Thoracic aorta (tissue), 2 donors: ENCODE data around the gene RSF1. TPM values are rescaled to one million over a fixed set of nuclear protein-coding genes. Genes with fewer than 3 reads are reported as not detected.

Experiments
- ATAC-seq: fragments of 150-250 bp; one replicate; pipeline ENCODE4 v1.8.0; 2017; ENCODE audit warnings: low read depth; ENCODE audit not compliant: insufficient number of reproducible peaks, low FRiP score
- DNase-seq: peaks from one replicate; pipeline ENCODE4 v3.0.0-alpha.2; 2020; ENCODE audit warnings: low spot score
- H3K27ac ChIP-seq, 2 donors: fragments of 200-600 bp; sonication (generic); 1 replicate in 1 of 2; 2 replicates in 1 of 2; pipeline ENCODE4 v1.5.1; 2016; ENCODE audit warnings: mild to moderate bottlenecking in 2 of 2, moderate library complexity in 2 of 2
- H3K27me3 ChIP-seq: fragments of 200-600 bp; sonication (generic); replicated peaks from 2 replicates; pipeline ENCODE4 v1.6.0; 2016; ENCODE audit warnings: mild to moderate bottlenecking; ENCODE audit not compliant: insufficient read depth
- H3K36me3 ChIP-seq: fragments of 200-600 bp; sonication (generic); one replicate; pipeline ENCODE4 v1.5.1; 2016
- H3K4me1 ChIP-seq, 2 donors: fragments of 200-600 bp; sonication (generic); 1 replicate in 1 of 2; 2 replicates in 1 of 2; pipeline versions ENCODE4 v1.5.1 to v1.6.0; 2016; ENCODE audit warnings: low read depth in 2 of 2, mild to moderate bottlenecking in 1 of 2; ENCODE audit not compliant: control insufficient read depth in 1 of 2
- H3K4me3 ChIP-seq: fragments of 200-600 bp; sonication (generic); 2 replicates; pipeline ENCODE4 v1.5.1; 2016; ENCODE audit warnings: mild to moderate bottlenecking
- H3K9me3 ChIP-seq: fragments of 200-600 bp; sonication (generic); 2 replicates; pipeline ENCODE4 v1.5.1; 2016
- total RNA-seq, 2 donors: library from RNA; depleted of rRNA; stranded (reverse); fragments of >200 nt; gene quantifications; one replicate each; pipeline versions ENCODE4 v1.1.0 to v1.2.3, GENCODE V29; 2016
- TF ChIP-seq, protein P1 (sequence below): fragments of 200-600 bp; sonication (generic); IDR thresholded peaks from one replicate; pipeline ENCODE4 v1.5.1; 2019; ENCODE audit warnings: antibody characterized with exemption

The RSF1 gene
- total RNA-seq, 2 donors from 2014 or later: 86.6 to 107 TPM

DNA sequence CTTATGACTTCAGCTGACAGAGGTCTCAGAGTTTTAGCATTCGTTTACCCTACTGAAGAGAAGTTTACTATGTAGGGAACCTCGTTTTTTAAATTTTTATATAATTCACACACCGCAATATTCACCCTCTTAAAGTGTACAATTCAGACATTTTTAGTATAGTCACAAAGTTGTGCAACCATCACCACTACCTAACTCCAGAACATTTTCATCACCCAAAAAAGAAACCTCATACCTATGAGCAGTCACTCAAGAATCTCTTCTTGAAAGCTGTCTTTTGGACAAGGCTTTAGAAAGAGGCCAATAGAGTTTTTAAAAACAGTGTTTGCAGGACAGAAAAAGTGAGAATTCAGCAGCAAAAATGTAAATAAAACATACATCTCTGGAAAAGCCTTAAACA, 143.4 kb downstream of the RSF1 start:
- DNase-seq (no peak), ATAC-seq (no peak)
- TF ChIP-seq, protein P1, sequence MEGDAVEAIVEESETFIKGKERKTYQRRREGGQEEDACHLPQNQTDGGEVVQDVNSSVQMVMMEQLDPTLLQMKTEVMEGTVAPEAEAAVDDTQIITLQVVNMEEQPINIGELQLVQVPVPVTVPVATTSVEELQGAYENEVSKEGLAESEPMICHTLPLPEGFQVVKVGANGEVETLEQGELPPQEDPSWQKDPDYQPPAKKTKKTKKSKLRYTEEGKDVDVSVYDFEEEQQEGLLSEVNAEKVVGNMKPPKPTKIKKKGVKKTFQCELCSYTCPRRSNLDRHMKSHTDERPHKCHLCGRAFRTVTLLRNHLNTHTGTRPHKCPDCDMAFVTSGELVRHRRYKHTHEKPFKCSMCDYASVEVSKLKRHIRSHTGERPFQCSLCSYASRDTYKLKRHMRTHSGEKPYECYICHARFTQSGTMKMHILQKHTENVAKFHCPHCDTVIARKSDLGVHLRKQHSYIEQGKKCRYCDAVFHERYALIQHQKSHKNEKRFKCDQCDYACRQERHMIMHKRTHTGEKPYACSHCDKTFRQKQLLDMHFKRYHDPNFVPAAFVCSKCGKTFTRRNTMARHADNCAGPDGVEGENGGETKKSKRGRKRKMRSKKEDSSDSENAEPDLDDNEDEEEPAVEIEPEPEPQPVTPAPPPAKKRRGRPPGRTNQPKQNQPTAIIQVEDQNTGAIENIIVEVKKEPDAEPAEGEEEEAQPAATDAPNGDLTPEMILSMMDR: no peak
- H3K27me3 ChIP-seq: no peaks in the 10 kb centered on the region
- H3K4me1 ChIP-seq: no peaks in the 10 kb centered on the region
- no peaks in the 10 kb centered on the region for H3K9me3 ChIP-seq
- peaks cover 63% of the 10 kb centered on the region for H3K36me3 ChIP-seq
- no peak overlapping the region for H3K27ac ChIP-seq
- H3K4me3 ChIP-seq: no peak overlapping the region

DNA sequence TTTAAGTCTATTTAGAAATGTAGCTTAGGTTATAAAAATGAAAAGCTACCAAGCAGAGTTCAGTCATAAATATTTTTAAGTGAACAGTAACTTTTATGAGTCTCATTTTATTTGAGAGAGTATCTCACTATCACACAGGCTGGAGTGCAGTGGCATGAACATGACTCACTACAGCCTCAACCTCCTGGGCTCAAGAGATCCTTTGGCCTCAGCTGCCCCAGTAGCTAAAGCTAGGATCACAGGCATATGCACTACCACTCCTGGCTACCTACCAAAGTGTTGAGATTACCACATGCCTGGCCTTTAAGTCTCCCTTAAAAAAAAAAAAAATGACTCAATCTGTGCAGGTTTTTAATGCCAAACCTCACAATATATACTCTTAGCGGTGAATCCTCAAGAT, 148.3 kb downstream of the RSF1 start:
- Histone ChIP-seq H3K9me3 (no peaks in the 10 kb centered on the region), H3K4me3 (no peak overlapping the region), H3K27me3 (no peaks in the 10 kb centered on the region), H3K27ac (no peak overlapping the region), H3K4me1 (no peaks in the 10 kb centered on the region), H3K36me3 (peaks cover 77% of the 10 kb centered on the region)
- ATAC-seq: no peak
- TF ChIP-seq, protein P1: no peak
- no peak for DNase-seq

DNA sequence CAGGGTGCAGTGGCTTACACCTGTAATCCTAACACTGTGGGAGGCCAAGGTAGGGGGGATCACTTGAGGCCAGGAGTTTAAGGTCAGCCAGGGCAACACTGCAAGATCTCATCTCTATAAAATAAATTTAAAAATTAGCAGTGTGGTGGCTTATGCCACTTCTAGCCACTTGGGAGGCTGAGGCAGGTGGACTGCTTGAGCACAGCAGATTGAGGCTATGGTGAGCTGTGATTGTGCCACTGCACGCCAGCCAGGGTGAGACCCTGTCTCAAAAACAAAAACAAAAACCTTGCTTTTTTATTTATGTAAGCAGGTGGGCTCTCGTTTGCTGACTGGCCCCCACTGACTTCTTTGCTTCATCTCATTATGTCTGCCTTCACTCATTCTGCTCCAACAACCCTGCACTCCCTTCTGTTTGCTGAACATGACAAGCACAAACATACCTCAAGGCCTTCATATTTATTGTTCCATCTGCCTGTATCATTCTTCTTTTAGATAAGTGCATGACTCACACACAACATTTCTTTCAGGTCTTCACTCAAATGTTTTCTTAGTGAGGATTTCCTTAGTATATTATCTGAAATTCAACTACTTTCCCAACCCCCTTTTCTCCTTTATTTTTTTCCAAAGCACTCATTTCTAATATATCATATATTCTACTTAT, 150.5 kb downstream of the RSF1 start:
- Histone ChIP-seq H3K4me1 (no peaks in the 10 kb centered on the region), H3K9me3 (no peaks in the 10 kb centered on the region), H3K27ac (no peak overlapping the region), H3K4me3 (no peak overlapping the region), H3K27me3 (no peaks in the 10 kb centered on the region), H3K36me3 (peaks cover 65% of the 10 kb centered on the region)
- ATAC-seq (no peak), DNase-seq (no peak)
- TF ChIP-seq, protein P1: no peak

DNA sequence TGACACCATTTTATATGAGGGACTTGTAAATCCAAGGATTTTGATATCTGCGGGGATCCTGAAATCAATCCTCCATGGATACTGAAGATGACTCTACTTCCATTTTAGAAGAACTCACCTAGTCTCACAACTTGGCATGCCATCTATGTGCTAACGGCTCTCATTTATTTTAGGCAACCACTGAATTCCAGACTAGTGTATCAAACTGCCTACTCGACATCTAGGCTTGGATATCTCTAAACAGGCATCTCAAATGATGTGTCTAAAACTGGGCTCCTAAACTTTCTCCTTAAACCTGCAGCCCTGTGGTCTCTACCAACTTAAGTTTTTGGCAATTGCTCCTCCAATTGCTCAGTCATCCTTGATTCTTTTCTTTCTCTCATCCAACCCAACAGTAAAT, 151.8 kb downstream of the RSF1 start:
- no peak overlapping the region for H3K27ac ChIP-seq
- no peaks in the 10 kb centered on the region for H3K9me3 ChIP-seq
- no peak for DNase-seq
- TF ChIP-seq, protein P1: no peak
- H3K27me3 ChIP-seq: no peaks in the 10 kb centered on the region
- no peak for ATAC-seq
- no peak overlapping the region for H3K4me3 ChIP-seq
- no peaks in the 10 kb centered on the region for H3K4me1 ChIP-seq
- peaks cover 59% of the 10 kb centered on the region for H3K36me3 ChIP-seq

DNA sequence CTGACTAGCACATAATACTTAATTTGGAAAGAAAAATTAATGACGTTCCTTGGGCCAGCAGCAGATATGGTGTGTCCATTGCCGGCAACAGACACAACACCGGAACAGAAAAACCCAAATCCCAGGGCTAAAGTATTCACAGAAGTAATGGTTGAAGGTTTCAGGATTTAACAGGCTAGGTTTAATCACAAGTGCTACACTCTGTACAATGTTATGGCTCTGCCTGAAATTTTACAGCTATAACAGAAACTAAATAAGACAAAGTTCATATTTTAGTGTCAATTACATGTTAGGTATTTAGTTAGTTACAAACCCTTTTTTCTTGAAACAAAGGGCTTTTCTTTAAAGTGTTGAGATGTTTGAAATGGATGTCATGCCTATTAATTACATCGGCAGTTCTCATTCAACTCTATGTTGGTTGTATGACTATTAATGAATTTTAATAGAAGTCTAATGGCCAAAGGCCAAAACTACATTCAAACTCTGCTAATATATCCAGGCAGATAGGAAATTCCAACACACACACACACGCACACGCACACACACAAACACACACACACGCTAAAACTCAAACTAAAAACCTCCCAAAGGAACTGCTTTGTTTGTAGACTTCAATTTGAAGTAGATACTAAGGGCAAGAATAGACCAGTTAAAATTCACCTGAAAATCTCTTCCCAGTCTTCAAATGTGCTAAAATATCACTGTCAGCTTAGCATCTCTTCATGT, 155.1 kb downstream of the RSF1 start:
- no peak for DNase-seq
- Histone ChIP-seq H3K4me3 (no peak overlapping the region), H3K36me3 (peaks cover 31% of the 10 kb centered on the region), H3K27ac (no peak overlapping the region), H3K9me3 (no peaks in the 10 kb centered on the region), H3K27me3 (no peaks in the 10 kb centered on the region), H3K4me1 (no peaks in the 10 kb centered on the region)
- ATAC-seq: no peak
- TF ChIP-seq, protein P1: no peak
